ENCODE data around the gene ADIG. TPM values are rescaled to one million over a fixed set of nuclear protein-coding genes. Genes with fewer than 3 reads are reported as not detected.

The ADIG gene
- total and polyA plus RNA-seq, 2 of the 8 experiments (the other 6 are each of a cell fraction or from before 2014, with no cell fraction given), result not detected

- TF ChIP-seq SAP30 (IDR thresholded peaks at IDR 0.05; ENCODE audit: insufficient read depth, insufficient replicate concordance, low read length) (no peak), TCF12 (IDR thresholded peaks at IDR 0.05; ENCODE audit: low read depth, low read length) (no peak)
Observed at GRCh38 chr20:38617830-38618196, 36.8 kb downstream of the ADIG start (continued).
